K562 (cell line): Measurements from ENCODE around the gene COX7A1. TPM values are rescaled to one million over a fixed set of nuclear protein-coding genes. Genes with fewer than 3 reads are reported as not detected.

ENCODE experiments used
- CHD4 ChIP-seq: fragments of 200-600 bp; sonication (generic); IDR thresholded peaks from 3 replicates; pipeline ENCODE4 v1.6.1; 2012; ENCODE audit warnings: low read depth, mild to moderate bottlenecking, mixed read lengths, low read length, inconsistent platforms; ENCODE audit not compliant: insufficient read depth, insufficient replicate concordance, poor library complexity, severe bottlenecking
- GATAD2A ChIP-seq: fragments of 450-650 bp; IDR thresholded peaks from 2 replicates; pipeline ENCODE4 v1.6.1; 2017
- HMG20B ChIP-seq: fragments of 250-450 bp; sonication (Bioruptor Pico); IDR thresholded peaks from 2 replicates; pipeline ENCODE4 v1.5.0; 2021; ENCODE audit warnings: mild to moderate bottlenecking
- HNRNPH1 ChIP-seq: fragments of 200-400 bp; formaldehyde crosslinking; optimal IDR thresholded peaks from 2 replicates; pipeline ENCODE3; 2017; ENCODE audit warnings: low read depth, mild to moderate bottlenecking, low read length, moderate library complexity
- MTA1 ChIP-seq: fragments of 450-650 bp; IDR thresholded peaks from 2 replicates; pipeline ENCODE4 v1.6.1; 2017; ENCODE audit warnings: borderline replicate concordance
- MYC ChIP-seq, 2 experiments: fragments of 250-450 bp in 1 of 2; sonication (Bioruptor Pico) in 1 of 2; IDR thresholded peaks; 2 replicates each; pipeline versions ENCODE4 v1.5.1 to v1.6.1; 2012 to 2021; ENCODE audit warnings: low read depth in 2 of 2, borderline replicate concordance in 1 of 2, improper control_type of control experiment in 1 of 2, low read length in 1 of 2, mild to moderate bottlenecking in 1 of 2, moderate library complexity in 1 of 2
- NRF1 ChIP-seq, 2 experiments: fragments of 450-650 bp; IDR thresholded peaks in 1 of 2; conservative IDR thresholded peaks in 1 of 2; 2 replicates each; pipeline ENCODE4 v1.6.1; 2014; ENCODE audit warnings: mild to moderate bottlenecking in 2 of 2
- RBM25 ChIP-seq: fragments of 200-400 bp; formaldehyde crosslinking; IDR thresholded peaks from 2 replicates; pipeline ENCODE4 v1.6.1; 2018; ENCODE audit warnings: low read length, low read depth, moderate library complexity; ENCODE audit not compliant: severe bottlenecking
- SAFB2 ChIP-seq: fragments of 200-400 bp; formaldehyde crosslinking; IDR thresholded peaks from 2 replicates; pipeline ENCODE4 v1.6.1; 2018; ENCODE audit warnings: borderline replicate concordance, low read length, low read depth, moderate library complexity; ENCODE audit not compliant: severe bottlenecking
- TEAD1 ChIP-seq, 2 experiments: fragments of 450-650 bp in 1 of 2; sonication (generic) in 1 of 2; formaldehyde crosslinking; IDR thresholded peaks; 2 replicates each; pipeline versions ENCODE4 v1.4.0 to v1.8.0; 2020 to 2022; ENCODE audit warnings: mild to moderate bottlenecking in 2 of 2, missing genetic modification reagents in 1 of 2
- ZNF551 ChIP-seq: fragments of 250-450 bp; sonication (Bioruptor Pico); IDR thresholded peaks from 2 replicates; pipeline ENCODE4 v1.5.0; 2021; ENCODE audit warnings: mild to moderate bottlenecking, moderate library complexity
- ZNF707 ChIP-seq: fragments of 250-450 bp; sonication (Bioruptor Pico); conservative IDR thresholded peaks from 2 replicates; pipeline ENCODE4 v1.8.0; 2022; ENCODE audit warnings: inconsistent platforms, mild to moderate bottlenecking, moderate library complexity
- polyA plus RNA-seq, 8 experiments: library from polyadenylated mRNA; depleted of rRNA in 4 of 8; stranded (reverse) in 5 of 8; unstranded in 3 of 8; fragments of >200 nt; fragmentation: Nextera tagmentation in 2 of 8; fragmentation: Illumina TruSeq in 1 of 8; extraction: Ambion mirVana in 2 of 8; extraction: Trizol in 1 of 8; gene quantifications; 2 replicates each; pipeline versions ENCODE4 v1.2.1 to v1.2.3, GENCODE V29; 2011 to 2014; ENCODE audit warnings: inconsistent platforms in 1 of 8, missing spikeins in 1 of 8
- total RNA-seq, 7 experiments: library from RNA; depleted of rRNA in 6 of 7; stranded (reverse); fragments of >200 nt in 6 of 7; fragmentation: Illumina TruSeq in 2 of 7; extraction: Trizol in 2 of 7; gene quantifications; 2 replicates each; pipeline versions ENCODE4 v1.2.1 to v1.2.3, GENCODE V29; 2011 to 2021; ENCODE audit warnings: low replicate concordance in 1 of 7
- TF ChIP-seq, protein P1 (sequence below), 2 experiments: fragments of 450-650 bp in 1 of 2; sonication (generic) in 1 of 2; formaldehyde crosslinking in 1 of 2; IDR thresholded peaks in 1 of 2; conservative IDR thresholded peaks in 1 of 2; 2 replicates each; pipeline versions ENCODE4 v1.6.1 to v1.8.1; 2016 to 2023; ENCODE audit warnings: mild to moderate bottlenecking in 2 of 2, moderate library complexity in 2 of 2, inconsistent platforms in 1 of 2, missing genetic modification reagents in 1 of 2
- TF ChIP-seq, protein P2 (sequence below): sonication (generic); formaldehyde crosslinking; IDR thresholded peaks from 2 replicates; pipeline ENCODE4 v1.9.0; 2022; ENCODE audit warnings: mild to moderate bottlenecking, missing genetic modification reagents
- TF ChIP-seq, protein P3 (sequence below), 3 experiments: fragments of 200-800 bp in 1 of 3; sonication (Bioruptor generic) in 1 of 3; sonication (generic) in 1 of 3; formaldehyde crosslinking in 1 of 3; IDR thresholded peaks; 2 replicates each; pipeline versions ENCODE4 v1.6.1 to v1.8.0; 2016 to 2022; ENCODE audit warnings: mild to moderate bottlenecking in 2 of 3, missing compliant biosample characterization in 2 of 3, missing genetic modification characterization in 2 of 3, missing genetic modification reagents in 1 of 3
- TF ChIP-seq, protein P4 (sequence below): fragments of 450-650 bp; formaldehyde crosslinking; IDR thresholded peaks from 2 replicates; pipeline ENCODE4 v1.4.0; 2020; ENCODE audit warnings: mild to moderate bottlenecking, moderate library complexity
- TF ChIP-seq, protein P5 (sequence below): IDR thresholded peaks from 3 replicates; pipeline ENCODE4 v1.6.1; 2011; ENCODE audit warnings: borderline replicate concordance, mild to moderate bottlenecking; ENCODE audit not compliant: insufficient read length, insufficient read depth
- TF ChIP-seq, protein P6 (sequence below): fragments of 450-650 bp; formaldehyde crosslinking; IDR thresholded peaks from 2 replicates; pipeline ENCODE4 v1.4.0; 2022; ENCODE audit warnings: missing genetic modification characterization

Gene COX7A1
- total and polyA plus RNA-seq, 9 of the 15 experiments (the other 6 are each of a cell fraction or from before 2014, with no cell fraction given), result 0.08 TPM; not detected in 8

DNA sequence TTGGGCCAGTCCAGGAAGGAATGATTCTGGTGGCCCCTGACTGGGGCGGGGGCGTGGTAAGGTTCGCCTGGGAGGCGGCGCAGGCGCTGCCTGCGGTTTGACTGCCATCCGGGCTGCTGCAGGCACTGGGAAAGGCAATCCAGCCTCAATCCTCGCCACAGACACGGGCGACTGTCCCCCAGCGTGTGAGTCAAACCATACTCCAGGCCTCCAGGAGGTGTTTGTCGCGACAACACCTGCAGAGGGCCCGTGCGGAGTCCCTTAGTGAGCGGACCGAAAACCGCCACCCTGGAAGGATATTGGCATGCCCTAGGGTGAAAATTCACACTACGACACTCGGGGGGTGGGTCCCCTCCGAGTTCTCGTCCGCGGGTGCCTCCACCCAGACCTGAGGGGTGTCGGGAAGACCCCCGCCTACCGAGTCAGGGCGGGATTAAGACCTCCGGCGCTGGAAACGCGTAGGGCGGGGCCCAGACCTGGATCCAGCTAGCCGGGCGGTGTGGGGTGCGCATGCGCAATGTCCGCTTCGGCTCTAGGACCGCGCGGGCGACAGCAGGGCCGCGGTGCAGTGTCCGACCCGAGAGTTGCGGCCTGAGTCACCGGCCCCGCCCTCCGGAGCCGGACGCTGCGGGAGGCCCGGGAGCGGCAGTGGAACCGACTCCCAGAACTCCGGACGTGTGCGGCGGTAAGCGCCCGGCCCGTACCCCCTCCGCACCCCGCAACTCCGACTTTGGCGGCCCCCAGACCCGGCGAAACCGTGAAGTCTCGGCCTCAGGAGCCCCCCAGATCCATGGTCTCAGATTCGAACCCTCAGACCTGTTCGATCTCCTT lies 12.6 kb downstream of the COX7A1 start, which contains the start of gene CAPNS1 (continued):
- TF ChIP-seq, protein P1, sequence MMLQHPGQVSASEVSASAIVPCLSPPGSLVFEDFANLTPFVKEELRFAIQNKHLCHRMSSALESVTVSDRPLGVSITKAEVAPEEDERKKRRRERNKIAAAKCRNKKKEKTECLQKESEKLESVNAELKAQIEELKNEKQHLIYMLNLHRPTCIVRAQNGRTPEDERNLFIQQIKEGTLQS (IDR thresholded peaks at IDR 0.05), result peak; percentile 81
- TF ChIP-seq, protein P1 (CRISPR knock-in tag; conservative IDR thresholded peaks at IDR 0.05), result peak; percentile 84
- TF ChIP-seq, protein P2, sequence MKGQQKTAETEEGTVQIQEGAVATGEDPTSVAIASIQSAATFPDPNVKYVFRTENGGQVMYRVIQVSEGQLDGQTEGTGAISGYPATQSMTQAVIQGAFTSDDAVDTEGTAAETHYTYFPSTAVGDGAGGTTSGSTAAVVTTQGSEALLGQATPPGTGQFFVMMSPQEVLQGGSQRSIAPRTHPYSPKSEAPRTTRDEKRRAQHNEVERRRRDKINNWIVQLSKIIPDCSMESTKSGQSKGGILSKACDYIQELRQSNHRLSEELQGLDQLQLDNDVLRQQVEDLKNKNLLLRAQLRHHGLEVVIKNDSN, result no peak
- no peak for TF ChIP-seq CHD4
- no peak for TF ChIP-seq RBM25
- peak in 1 of 2 experiments; percentile 38; a peak in 2 of 4 replicates for TF ChIP-seq TEAD1 (CRISPR knock-in tag; IDR thresholded peaks at IDR 0.05)
- TF ChIP-seq ZNF707, result no peak
- TF ChIP-seq HNRNPH1, result no peak
- TF ChIP-seq, protein P3, sequence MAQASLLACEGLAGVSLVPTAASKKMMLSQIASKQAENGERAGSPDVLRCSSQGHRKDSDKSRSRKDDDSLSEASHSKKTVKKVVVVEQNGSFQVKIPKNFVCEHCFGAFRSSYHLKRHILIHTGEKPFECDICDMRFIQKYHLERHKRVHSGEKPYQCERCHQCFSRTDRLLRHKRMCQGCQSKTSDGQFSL (CRISPR knock-in tag; IDR thresholded peaks at IDR 0.05), result no peak
- TF ChIP-seq, protein P3 (tag; IDR thresholded peaks at IDR 0.05), result no peak
- TF ChIP-seq, protein P4, sequence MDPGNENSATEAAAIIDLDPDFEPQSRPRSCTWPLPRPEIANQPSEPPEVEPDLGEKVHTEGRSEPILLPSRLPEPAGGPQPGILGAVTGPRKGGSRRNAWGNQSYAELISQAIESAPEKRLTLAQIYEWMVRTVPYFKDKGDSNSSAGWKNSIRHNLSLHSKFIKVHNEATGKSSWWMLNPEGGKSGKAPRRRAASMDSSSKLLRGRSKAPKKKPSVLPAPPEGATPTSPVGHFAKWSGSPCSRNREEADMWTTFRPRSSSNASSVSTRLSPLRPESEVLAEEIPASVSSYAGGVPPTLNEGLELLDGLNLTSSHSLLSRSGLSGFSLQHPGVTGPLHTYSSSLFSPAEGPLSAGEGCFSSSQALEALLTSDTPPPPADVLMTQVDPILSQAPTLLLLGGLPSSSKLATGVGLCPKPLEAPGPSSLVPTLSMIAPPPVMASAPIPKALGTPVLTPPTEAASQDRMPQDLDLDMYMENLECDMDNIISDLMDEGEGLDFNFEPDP (CRISPR knock-in tag), result no peak
- TF ChIP-seq ZNF551, result no peak
- no peak for TF ChIP-seq HMG20B (CRISPR knock-in tag)
- TF ChIP-seq, protein P5, sequence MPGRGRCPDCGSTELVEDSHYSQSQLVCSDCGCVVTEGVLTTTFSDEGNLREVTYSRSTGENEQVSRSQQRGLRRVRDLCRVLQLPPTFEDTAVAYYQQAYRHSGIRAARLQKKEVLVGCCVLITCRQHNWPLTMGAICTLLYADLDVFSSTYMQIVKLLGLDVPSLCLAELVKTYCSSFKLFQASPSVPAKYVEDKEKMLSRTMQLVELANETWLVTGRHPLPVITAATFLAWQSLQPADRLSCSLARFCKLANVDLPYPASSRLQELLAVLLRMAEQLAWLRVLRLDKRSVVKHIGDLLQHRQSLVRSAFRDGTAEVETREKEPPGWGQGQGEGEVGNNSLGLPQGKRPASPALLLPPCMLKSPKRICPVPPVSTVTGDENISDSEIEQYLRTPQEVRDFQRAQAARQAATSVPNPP, result no peak
- TF ChIP-seq MTA1, result peak; percentile 66
- no peak for TF ChIP-seq GATAD2A
- TF ChIP-seq, protein P6, sequence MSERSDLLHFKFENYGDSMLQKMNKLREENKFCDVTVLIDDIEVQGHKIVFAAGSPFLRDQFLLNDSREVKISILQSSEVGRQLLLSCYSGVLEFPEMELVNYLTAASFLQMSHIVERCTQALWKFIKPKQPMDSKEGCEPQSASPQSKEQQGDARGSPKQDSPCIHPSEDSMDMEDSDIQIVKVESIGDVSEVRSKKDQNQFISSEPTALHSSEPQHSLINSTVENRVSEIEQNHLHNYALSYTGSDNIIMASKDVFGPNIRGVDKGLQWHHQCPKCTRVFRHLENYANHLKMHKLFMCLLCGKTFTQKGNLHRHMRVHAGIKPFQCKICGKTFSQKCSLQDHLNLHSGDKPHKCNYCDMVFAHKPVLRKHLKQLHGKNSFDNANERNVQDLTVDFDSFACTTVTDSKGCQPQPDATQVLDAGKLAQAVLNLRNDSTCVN (CRISPR knock-in tag), result no peak
- no peak for TF ChIP-seq SAFB2
- TF ChIP-seq MYC (IDR thresholded peaks at IDR 0.05; ENCODE audit: low read depth, low read length), result no peak; the same call in none of the 2 replicates
- no peak for TF ChIP-seq MYC (CRISPR knock-in tag; IDR thresholded peaks at IDR 0.05; ENCODE audit: borderline replicate concordance, low read depth)
- peak; percentile 98 for TF ChIP-seq NRF1 (conservative IDR thresholded peaks at IDR 0.05 in 1 of 2, IDR thresholded peaks at IDR 0.05 in 1 of 2)
